ENCODE data around the gene PSME2.

The PSME2 gene

DNA sequence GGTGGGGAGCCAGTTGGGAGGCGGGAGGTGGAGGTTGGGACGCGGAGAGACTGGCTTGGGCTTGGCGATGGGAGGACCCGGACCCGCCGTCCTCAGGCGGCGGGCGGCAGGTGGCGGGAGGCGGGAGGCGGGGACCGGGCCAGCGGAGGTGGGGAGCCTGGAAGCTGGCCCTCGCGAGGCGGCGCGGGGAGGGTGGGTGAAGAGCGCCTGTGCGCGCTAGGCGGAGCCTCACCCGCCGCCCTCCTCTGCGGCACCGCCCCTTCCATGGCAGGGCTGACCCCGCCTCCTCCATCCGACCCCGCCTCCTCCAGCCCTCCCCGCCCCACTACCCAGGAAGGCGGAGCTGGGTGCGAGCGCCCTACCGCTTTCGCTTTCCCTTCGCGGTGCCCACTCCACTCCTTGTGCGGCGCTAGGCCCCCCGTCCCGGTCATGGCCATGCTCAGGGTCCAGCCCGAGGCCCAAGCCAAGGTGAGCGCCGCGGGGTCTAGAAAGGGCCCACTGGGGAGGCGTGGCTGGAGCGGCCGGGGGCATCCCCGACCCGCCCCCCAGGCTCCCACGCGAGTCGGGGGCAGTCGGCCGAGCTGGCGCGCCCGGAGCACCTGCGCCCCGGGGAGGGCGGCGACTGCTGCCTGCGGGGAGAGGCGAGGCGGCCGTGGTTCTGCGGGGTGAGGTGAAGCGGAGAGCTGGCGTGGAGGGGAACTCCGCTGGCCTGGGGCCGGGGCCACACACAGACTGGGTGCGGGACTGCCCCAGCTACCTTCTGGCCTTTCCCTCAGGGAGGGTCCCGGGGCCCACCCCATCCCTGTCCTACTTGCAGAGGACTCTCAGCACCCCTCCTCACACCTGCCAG, 10.4 kb downstream of the PSME2 start, which contains the start of gene PSME1:
PSME1 (plus strand) TSS at position 361 of the 850 bp plus-strand sequence; CDS start at position 430, 69 bp downstream.
- peak; percentile 85 to 92 for DNase-seq (ENCODE audit: low read depth in 2 of 2)

DNA sequence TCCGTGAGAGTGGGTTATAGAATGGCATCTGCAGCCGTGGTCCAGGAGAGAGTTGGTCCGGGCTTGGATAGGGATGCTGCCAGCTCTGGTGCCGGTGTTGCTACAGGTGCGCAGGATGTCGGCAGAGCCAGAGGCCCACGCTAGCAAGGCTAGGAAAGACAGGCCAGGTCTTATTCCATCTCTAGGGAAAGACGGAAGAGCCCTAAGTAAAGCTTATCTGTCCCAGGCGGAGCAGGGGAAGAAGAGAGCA, 10.9 kb downstream of the PSME2 start:
- no peak for DNase-seq (ENCODE audit: low read depth in 2 of 2)

DNA sequence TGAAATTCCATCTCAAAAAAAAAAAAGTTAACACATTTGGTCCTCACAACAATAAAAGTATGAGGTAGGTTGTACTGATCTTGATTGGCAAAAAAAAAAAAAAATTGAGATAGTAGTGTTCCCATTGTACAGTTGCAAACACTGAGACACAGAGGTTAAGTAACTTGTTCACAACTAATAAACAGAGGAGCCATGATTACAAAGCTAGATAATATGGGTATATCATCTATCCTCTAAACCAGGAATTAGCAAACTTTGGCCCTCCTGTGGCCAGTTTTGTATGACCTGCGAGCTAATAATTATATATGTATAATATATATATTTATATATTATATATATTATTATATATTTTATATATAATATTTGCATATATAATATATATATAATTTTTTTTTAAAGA, 12.7 kb downstream of the PSME2 start:
- no peak for DNase-seq (ENCODE audit: low read depth in 2 of 2)

DNA sequence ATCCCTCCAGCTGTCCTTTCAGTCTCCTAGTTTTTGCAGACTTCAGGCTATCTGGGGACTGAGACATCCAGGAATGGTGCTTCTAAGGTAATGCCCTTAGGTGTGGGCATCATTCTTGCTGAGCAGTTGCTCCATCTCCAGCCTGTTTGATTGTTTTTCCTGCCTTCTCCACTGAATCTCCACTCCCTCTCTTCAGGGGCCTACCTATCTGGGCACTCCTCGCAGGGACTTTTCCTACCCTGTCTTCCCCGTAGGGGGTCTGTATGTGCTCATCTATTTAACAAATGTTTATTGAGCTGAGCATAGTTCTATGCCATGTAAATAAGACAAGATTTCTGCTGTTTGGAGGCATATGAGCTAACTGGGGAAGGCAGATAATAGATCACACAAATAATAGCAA, 13.4 kb downstream of the PSME2 start:
- DNase-seq (ENCODE audit: low read depth in 2 of 2) = no peak

DNA sequence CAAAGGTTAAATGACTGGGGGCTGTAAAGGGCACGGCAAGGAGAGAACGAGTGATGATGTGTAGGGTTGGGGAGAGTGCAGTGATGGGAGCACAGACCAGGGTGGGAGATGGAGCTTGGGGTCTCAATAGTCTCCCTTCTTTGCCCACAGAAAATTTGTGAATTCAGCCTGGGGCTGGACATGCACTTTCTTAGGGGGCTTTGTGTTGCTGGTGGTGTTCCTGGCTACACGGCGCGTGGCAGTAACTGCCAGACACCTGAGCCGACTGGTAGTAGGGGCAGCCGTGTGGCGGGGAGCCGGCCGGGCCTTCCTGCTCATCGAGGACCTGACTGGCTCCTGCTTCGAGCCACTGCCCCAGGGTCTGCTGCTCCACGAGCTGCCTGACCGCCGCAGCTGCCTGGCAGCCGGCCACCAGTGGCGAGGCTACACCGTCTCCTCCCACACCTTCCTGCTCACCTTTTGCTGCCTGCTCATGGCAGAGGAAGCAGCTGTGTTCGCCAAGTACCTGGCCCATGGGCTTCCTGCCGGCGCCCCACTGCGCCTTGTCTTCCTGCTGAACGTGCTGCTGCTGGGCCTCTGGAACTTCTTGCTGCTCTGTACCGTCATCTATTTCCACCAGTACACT, 14.2 kb downstream of the PSME2 start:
- DNase-seq (ENCODE audit: low read depth in 2 of 2) = no peak

DNA sequence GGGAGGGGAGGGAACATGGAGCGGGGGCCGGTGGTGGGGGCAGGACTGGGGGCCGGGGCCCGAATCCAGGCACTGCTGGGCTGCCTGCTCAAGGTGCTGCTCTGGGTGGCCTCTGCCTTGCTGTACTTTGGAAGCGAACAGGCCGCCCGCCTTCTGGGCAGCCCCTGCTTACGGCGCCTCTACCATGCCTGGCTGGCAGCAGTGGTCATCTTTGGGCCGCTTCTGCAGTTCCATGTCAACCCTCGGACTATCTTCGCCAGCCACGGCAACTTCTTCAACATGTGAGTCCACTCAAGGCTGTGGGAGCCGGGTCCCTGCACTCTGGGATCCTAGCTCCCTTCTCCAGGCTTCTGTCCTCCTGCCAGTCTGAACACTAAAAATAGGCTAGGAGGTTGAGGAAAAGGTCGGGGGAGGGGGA, 14.9 kb downstream of the PSME2 start:
- DNase-seq (ENCODE audit: low read depth in 2 of 2) = no peak

DNA sequence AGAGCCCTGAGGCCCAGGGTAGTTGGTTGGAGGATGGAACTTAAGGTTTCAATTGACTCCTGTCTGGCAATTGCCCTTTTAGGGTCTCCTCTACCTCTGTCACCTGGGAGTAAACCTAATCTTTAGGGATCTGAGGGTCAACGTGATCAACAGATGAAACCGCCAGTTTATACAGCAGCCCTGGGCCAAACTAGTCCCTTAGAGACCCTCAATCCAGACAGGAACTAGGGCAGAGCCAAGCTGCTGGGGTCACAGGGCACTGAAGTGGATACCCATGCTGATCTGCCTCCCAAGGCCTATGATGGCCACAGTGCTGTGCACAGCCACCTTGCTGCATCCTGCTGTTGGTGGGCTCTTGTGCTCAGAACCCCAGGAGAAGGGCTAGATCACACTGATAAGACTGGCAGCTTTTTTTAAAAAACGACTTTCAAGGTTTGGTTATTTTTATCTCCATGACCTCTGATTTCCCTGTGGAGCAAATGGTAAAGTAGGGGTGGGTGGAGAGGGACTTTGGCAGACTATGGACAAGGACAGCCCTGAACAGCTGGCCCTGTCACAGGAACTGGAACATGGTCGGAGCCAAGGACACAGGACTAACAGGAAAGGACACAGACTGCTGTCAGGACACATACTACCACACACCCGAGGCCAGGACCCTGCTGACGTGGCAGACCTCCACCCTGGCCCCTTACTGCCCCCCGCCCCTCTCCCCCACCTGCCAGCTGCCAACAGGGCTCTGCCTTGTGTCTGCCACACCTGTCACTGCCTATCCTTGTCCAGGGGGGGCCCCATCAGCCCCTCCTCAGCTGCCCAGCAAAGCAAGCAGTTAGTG, 15.5 kb downstream of the PSME2 start:
- DNase-seq (ENCODE audit: low read depth in 2 of 2) = no peak

DNA sequence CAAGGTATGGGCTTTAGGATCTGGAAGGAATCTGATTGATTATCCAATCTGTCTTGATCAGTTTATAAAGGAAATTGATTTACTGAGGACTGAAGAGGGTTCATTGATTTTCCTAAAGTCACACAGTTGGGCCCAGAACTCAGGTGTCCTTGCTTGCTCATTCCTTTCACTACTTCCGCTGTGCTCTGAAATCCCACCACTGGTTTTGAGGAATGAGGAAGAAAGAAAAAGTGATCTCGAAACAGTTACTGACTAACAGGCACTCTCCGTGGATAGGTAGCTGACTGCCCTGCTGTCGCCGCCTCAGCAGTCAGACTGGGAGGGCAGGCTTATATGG, 16.1 kb downstream of the PSME2 start, which contains the start of gene FITM1:
FITM1 (plus strand) TSS at position 280 of the 337 bp plus-strand sequence. CDS start 905 bp downstream, outside the sequence.
- DNase-seq (ENCODE audit: low read depth in 2 of 2) = no peak

DNA sequence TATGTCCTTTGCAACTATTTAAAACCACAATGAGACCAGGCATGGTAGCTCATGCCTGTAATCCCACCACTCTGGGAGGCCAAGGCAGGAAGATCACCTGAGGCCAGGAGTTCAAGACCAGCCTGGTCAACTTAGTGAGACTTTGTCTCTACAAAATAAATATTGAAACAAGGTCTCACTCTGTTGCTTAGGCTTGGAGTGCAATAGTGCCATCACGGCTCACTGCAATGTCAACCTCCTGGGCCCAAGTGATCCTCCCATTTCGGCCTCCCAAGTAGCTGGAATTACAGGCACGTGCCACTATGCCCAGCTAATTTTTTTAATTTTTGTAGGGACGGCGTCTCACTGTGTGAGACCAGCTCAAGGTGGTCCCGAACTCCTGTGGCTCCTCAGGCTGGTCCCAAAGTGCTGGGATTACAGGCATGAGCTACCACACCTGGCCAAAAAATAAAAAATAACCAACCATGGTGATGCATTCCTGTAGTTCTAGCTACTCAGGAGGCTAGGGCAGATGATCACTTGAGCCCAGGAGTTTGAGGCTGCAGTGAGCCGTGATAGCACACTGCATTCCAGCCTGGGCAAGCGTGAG, 16.9 kb downstream of the PSME2 start:
- DNase-seq (ENCODE audit: low read depth in 2 of 2) = no peak

DNA sequence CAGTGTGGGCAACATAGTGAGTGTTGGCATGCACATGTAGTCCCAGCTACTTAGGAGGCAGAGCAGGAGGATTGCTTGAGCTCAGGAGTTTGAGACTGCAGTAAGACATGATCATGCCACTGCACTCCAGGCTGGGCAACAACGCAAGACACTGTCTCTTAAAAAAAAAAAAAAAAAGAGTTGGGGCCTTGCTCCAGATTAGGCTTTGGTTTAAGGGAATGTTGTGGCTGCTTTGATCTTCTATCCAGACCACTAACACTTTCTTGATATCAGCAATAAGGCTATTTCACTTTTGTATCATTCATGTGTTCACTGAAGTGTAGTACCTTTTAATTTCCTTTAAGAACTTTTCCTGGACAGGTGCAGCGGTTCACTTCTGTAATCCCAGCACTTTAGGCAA, 18.7 kb downstream of the PSME2 start:
- DNase-seq (ENCODE audit: low read depth in 2 of 2) = no peak

DNA sequence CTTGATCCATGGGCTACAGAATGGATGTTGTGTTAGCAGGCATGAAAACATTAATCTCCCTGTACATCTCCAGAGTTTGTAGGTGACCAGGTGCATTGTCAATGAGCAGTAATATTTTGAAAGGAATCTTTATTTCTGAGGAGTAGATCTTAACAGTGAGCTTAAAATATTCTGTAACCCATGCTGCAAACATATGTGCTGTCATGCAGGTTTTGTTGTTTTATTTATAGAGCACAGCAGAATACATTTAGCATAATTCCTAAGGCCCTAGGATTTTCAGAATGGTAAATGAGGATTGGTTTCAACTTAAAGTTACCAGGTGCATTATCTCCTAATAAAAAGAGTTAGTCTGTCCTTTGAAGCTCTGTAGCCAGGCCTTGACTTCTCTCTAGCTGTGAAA, 19.5 kb downstream of the PSME2 start:
- DNase-seq (ENCODE audit: low read depth in 2 of 2) = no peak

DNA sequence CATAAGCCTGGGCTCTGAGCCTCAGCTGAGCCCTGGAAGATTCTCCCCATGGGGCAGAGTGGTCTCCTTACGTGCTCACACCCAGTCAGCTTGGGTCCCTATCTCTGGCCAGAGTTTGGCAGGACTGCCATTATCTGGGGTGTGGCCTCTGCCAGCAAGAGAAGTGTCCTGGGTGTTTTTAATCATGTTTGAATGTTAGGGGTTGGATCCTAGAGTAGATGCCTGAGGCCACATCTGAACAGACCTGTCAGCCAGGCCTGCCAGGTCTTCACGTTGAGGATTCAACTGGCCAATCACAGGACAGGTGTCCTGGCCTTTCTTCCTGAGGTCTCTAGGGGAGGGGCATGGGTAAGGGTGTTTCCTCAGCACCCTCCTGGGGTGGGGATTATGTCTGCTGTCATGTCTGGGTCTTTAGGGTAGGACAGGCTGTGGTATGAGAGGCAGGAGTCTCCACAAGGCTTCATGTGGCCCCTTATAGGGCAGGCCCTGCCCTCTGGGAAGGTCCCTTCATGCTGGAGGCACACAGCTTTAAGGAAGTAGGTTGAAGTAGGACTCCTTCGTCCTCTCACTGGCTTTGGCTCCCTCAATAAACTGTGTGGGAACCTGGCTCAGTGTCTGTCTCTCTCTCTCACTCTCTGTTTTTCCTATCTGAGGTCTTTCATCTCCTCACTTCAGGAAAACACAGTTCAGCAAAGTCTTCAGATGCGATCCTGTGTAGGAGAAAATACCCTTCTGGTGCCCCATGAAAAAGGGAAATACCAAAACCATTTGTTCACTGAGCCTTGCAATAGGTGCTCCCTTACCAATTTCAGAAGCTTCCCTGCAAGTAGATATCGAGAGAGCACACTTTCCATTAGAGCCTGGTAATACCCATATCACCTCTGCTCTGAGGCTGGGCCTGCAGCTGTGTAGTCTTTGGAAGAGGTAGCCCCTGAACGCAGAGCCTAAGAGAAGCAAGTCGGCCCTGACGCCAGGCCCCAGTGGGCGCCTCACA, 22.7 kb downstream of the PSME2 start:
- no peak for DNase-seq (ENCODE audit: low read depth in 2 of 2)

DNA sequence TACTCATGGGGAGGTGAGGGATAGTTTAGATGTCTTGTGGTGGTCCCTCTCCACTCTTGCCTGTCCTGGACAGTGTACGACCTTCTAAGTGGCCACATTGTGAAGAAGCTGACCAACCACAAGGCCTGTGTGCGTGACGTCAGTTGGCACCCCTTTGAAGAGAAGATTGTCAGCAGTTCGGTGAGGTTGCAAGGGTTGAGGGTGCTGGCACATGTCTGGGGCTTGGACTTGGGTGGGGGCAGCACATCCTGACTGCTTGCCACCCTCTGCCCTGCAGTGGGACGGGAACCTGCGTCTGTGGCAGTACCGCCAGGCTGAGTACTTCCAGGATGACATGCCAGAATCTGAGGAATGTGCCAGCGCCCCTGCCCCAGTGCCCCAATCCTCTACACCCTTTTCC, 23.5 kb downstream of the PSME2 start:
- DNase-seq (ENCODE audit: low read depth in 2 of 2) = no peak

DNA sequence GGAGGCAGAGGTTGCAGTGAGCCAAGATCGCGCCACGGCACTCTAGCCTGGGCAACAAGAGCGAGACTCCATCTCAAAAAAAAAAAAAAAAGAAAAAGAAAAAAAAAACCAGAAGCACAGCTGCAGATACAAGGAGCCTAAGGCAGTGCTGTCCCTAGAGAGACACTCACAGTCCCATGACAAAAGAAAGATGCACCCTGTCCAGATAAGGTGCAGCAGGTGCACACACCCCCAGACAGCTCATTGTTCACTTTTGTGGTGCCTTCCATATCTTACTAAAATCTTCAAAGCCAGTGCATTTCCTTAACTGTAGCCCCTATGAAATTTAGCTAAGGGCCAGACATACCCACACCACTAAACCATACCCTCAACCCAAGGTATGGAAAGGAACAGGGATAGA, 24.0 kb downstream of the PSME2 start:
- DNase-seq (ENCODE audit: low read depth in 2 of 2) = no peak

DNA sequence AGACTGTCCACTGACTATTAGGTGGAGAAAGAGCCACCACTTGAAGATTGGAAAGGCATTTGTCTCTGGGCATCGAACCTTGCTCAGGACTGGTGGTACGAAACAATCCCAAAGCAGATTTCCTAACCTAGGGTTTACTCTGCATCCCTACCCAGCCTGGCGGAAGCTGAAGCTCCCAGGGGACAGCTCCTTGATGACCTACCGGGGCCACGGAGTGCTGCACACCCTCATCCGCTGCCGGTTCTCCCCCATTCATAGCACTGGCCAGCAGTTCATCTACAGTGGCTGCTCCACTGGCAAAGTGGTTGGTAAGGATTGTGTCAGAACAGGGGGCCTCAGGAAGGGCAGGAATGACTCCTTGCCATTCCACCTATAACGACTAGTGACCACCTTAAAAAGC, 25.2 kb downstream of the PSME2 start:
- no peak for DNase-seq (ENCODE audit: low read depth in 2 of 2)

DNA sequence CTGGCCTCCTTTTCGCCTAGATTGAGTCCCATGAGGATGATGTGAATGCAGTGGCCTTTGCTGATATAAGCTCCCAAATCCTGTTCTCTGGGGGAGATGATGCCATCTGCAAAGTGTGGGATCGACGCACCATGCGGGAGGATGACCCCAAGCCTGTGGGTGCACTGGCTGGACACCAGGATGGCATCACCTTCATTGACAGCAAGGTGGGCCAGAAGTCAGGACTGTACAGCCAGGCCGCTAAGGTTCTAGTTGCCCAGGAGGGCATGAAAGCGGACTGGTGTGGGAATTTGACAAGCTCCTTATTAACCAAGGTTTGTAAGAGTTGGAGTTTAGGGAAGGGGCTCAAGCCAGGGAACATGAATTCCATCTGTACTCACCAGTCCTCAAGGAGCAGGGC, 26.7 kb downstream of the PSME2 start:
- no peak for DNase-seq (ENCODE audit: low read depth in 2 of 2)

DNA sequence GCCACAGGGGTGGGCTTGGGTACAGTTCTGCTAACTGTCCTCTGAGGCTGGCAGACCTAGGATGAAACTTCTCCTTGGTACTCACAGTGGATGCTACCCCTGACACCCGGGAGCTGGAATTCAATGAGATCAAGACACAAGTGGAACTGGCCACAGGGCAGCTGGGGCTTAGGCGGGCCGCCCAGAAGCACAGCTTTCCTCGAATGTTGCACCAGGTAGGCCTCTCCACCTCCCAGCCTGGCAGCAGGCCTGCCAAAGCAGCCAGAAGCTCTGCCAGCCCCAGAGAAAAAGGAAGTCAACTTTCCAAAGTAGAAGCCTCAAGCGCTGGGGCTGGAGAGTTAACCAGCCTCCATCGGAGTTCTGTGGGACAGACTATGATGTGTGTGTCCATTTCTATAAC, 29.2 kb downstream of the PSME2 start:
- DNase-seq (ENCODE audit: low read depth in 2 of 2) = no peak

DNA sequence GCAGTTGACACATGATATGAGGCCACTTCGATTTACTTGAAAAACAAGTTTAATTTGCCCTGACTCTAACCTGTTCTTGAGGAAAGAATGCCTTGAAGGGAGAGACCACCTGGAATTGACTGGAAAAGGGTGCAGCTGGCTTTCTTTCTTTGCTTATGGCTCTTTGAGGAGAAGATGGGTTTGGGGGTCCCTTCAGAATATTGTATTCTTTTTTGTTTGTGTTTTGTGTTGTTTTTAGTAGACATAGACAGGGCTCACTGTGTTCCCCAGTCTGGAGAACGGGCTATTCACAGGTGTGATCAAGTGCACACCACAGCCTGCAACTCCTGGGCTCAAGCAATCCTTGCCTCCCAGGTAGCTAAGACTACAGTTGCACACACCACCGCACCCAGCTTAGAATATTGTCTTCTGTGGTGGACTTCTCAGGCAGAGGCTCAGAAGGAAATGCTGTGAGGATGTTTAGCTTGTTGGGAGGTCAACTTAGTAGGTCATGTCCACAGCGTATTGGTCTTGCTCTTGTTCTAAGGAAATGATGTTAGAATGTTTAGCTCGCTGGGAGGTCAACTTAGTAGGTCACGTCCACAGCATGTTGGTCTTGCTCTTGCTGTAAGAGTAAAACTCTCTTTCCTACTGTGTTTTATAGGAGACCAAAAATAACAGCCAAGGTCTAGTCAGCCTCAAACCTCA, 30.1 kb downstream of the PSME2 start:
- DNase-seq (ENCODE audit: low read depth in 2 of 2) = no peak

DNA sequence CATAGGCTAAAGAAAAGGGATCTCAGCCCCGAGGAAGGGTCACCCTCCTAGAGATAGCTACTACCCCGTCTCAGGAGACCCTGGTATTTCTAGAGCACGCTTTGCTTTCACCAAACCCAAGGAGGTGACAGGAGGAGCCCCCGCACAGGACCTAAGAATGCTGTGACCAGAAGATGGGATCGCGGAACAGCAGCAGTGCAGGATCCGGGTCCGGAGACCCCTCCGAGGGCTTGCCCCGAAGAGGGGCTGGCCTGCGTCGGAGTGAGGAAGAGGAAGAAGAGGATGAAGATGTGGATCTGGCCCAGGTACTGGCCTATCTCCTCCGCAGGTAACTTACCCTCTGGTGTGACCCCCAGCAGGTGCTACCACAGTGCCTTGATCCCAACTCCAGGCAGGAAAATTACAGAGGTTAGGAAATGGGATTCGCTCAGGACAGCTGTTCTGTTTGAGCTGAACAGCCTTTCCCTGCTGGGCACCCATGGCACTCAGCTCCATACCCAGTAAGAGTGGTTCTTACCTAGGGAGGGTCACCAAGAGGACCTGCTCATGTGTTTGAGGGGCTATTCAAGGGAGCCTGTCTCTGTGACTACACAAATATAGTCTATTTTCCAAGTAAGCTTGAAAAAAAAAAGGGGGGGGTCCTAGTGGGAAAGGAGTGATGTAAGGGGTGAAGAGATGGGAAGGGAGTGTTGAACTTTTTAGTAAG, 30.8 kb downstream of the PSME2 start:
- no peak for DNase-seq (ENCODE audit: low read depth in 2 of 2)
